HCT116 (cell line): ENCODE results near the gene GALR2. TPM values are rescaled to one million over a fixed set of nuclear protein-coding genes. Genes with fewer than 3 reads are reported as not detected.
A peak's percentile ranks its signal among the peaks of the same experiment; 100 is the strongest.

Experiments used
- ATAC-seq: fragments of 200-7000 bp; cut with Tn5 transposase; 2 replicates; pipeline ENCODE4 v1.9.1; 2020; ENCODE audit warnings: mild to moderate bottlenecking, moderate library complexity
- BruUV-seq: library from RNA; stranded (reverse); fragments of 400-500 nt; replicated peaks from 2 replicates; lab custom pipeline; 2021; lab: Mats Ljungman, UMichigan
- CTCF ChIA-PET: fragments of 300-600 bp; sonication (Branson Sonifier 250); formaldehyde crosslinking; loops from one replicate; lab custom pipeline; 2021; ENCODE audit warnings: antibody characterized with exemption; lab: Charles Lee
- POLR2A ChIA-PET: fragments of 300-600, 350-600 bp; sonication (Branson Sonifier 250); formaldehyde crosslinking; loops from one replicate; lab custom pipeline; 2021; ENCODE audit warnings: antibody characterized with exemption; lab: Charles Lee
- RAD21 ChIA-PET, 2 experiments: fragments of 300-600 bp; sonication (Branson Sonifier 250); formaldehyde crosslinking; loops; one replicate each; lab custom pipeline; 2023; ENCODE audit warnings: low total read pairs in 2 of 2; ENCODE audit not compliant: uncharacterized antibody in 2 of 2, unreplicated experiment in 2 of 2, low non-redundant PET in 1 of 2; lab: Charles Lee
- DNase-seq: peaks from one replicate; pipeline ENCODE4 v3.0.0-alpha.2; 2010; ENCODE audit warnings: low read depth, low spot score
- H2AFZ ChIP-seq: fragments of 200-600 bp; shearing (Covaris generic), sonication (generic); 2 replicates; pipeline ENCODE4 v1.6.1; 2017; ENCODE audit warnings: low read depth, mixed run types, mixed read lengths, antibody characterized with exemption, low read length; ENCODE audit not compliant: poor library complexity, severe bottlenecking
- H3K27ac ChIP-seq: 2 replicates; pipeline ENCODE4 v1.5.1; 2012; ENCODE audit warnings: low read depth, low read length
- H3K27me3 ChIP-seq: fragments of 200-600 bp; sonication (generic); 2 replicates; pipeline ENCODE4 v1.6.1; 2016; ENCODE audit warnings: mixed run types, low read length, mixed read lengths; ENCODE audit not compliant: insufficient read depth
- H3K36me3 ChIP-seq, 2 experiments: fragments of 200-500 bp in 1 of 2; fragments of 200-600 bp in 1 of 2; sonication (Bioruptor generic) in 1 of 2; sonication (generic) in 1 of 2; 2 replicates each; pipeline versions ENCODE4 v1.5.1 to v1.6.1; 2014 to 2016; ENCODE audit warnings: low read length in 2 of 2, inconsistent platforms in 1 of 2, mixed read lengths in 1 of 2, mixed run types in 1 of 2; ENCODE audit not compliant: insufficient read depth in 2 of 2, control insufficient read depth in 1 of 2
- H3K4me1 ChIP-seq, 2 experiments: fragments of 200-600 bp in 1 of 2; sonication (generic) in 1 of 2; 2 replicates each; pipeline versions ENCODE4 v1.5.1 to v1.6.1; 2012 to 2017; ENCODE audit warnings: low read length in 2 of 2, inconsistent platforms in 1 of 2, mild to moderate bottlenecking in 1 of 2, mixed read lengths in 1 of 2, mixed run types in 1 of 2, moderate library complexity in 1 of 2; ENCODE audit not compliant: insufficient read depth in 2 of 2, control insufficient read depth in 1 of 2
- H3K4me2 ChIP-seq: fragments of 200-600 bp; sonication (generic); 2 replicates; pipeline ENCODE4 v1.6.1; 2017; ENCODE audit warnings: mixed run types, low read length, mixed read lengths
- H3K4me3 ChIP-seq, 2 experiments: fragments of 200-600 bp in 1 of 2; sonication (generic) in 1 of 2; replicated peaks in 1 of 2; 2 replicates each; pipeline ENCODE4 v1.5.1; 2011 to 2016; ENCODE audit warnings: low read length in 2 of 2, control low read depth in 1 of 2, low read depth in 1 of 2, mild to moderate bottlenecking in 1 of 2, mixed read lengths in 1 of 2, mixed run types in 1 of 2
- H3K79me2 ChIP-seq: fragments of 200-600 bp; sonication (generic); 2 replicates; pipeline ENCODE4 v1.6.1; 2017; ENCODE audit warnings: mild to moderate bottlenecking, mixed run types, low read length, moderate library complexity, mixed read lengths; ENCODE audit not compliant: insufficient read depth
- H3K9ac ChIP-seq: fragments of 200-600 bp; sonication (generic); 2 replicates; pipeline ENCODE4 v1.6.1; 2016; ENCODE audit warnings: low read length, mixed read lengths
- H3K9me2 ChIP-seq: fragments of 200-600 bp; sonication (generic), shearing (Covaris generic); 2 replicates; pipeline ENCODE4 v1.6.1; 2017; ENCODE audit warnings: mixed run types, mild to moderate bottlenecking, moderate library complexity; ENCODE audit not compliant: insufficient read depth
- H3K9me3 ChIP-seq, 2 experiments: fragments of 200-500 bp in 1 of 2; fragments of 200-600 bp in 1 of 2; sonication (Bioruptor generic) in 1 of 2; sonication (generic) in 1 of 2; 2 replicates each; pipeline ENCODE4 v1.6.1; 2014 to 2017; ENCODE audit warnings: low read length in 2 of 2, mixed read lengths in 2 of 2, inconsistent platforms in 1 of 2, low read depth in 1 of 2, mild to moderate bottlenecking in 1 of 2, mixed run types in 1 of 2, moderate library complexity in 1 of 2; ENCODE audit not compliant: control insufficient read depth in 1 of 2, insufficient read depth in 1 of 2
- H4K20me1 ChIP-seq: fragments of 200-600 bp; sonication (generic), shearing (Covaris generic); 2 replicates; pipeline ENCODE4 v1.6.1; 2017; ENCODE audit warnings: mixed run types, mild to moderate bottlenecking, moderate library complexity; ENCODE audit not compliant: insufficient read depth
- ATF3 ChIP-seq: IDR thresholded peaks from 2 replicates; pipeline ENCODE4 v1.6.1; 2012
- CBX3 ChIP-seq: IDR thresholded peaks from 2 replicates; pipeline ENCODE4 v1.6.1; 2012; ENCODE audit warnings: low read depth
- CTCF ChIP-seq, 3 experiments: fragments of 200-600 bp in 1 of 3; sonication (generic) in 1 of 3; IDR thresholded peaks in 2 of 3; conservative IDR thresholded peaks in 1 of 3; 2 replicates each; pipeline ENCODE4 v1.5.1; 2012 to 2017; ENCODE audit warnings: low read depth in 2 of 3, low read length in 2 of 3, antibody characterized with exemption in 1 of 3, borderline replicate concordance in 1 of 3, control low read depth in 1 of 3, mild to moderate bottlenecking in 1 of 3, mixed read lengths in 1 of 3, mixed run types in 1 of 3, moderate library complexity in 1 of 3; ENCODE audit not compliant: insufficient read depth in 1 of 3
- ELF1 ChIP-seq: IDR thresholded peaks from 2 replicates; pipeline ENCODE4 v1.6.1; 2012; ENCODE audit warnings: low read depth, borderline replicate concordance
- EZH2phosphoT487 ChIP-seq: fragments of 200-600 bp; IDR thresholded peaks from 2 replicates; pipeline ENCODE4 v1.6.1; 2018; ENCODE audit warnings: antibody characterized with exemption, borderline replicate concordance
- FOSL1 ChIP-seq: IDR thresholded peaks from 2 replicates; pipeline ENCODE4 v1.6.1; 2012; ENCODE audit warnings: low read depth
- POLR2A ChIP-seq: IDR thresholded peaks from 2 replicates; pipeline ENCODE4 v1.7.0; 2011; ENCODE audit warnings: borderline replicate concordance; ENCODE audit not compliant: insufficient read depth, insufficient read length; ENCODE audit errors: extremely low read depth
- POLR2AphosphoS5 ChIP-seq: IDR thresholded peaks from 2 replicates; pipeline ENCODE4 v1.6.1; 2011; ENCODE audit warnings: mild to moderate bottlenecking, low read depth, low read length, moderate library complexity
- SIN3A ChIP-seq: IDR thresholded peaks from 2 replicates; pipeline ENCODE4 v1.6.1; 2012; ENCODE audit warnings: low read depth
- SRF ChIP-seq: IDR thresholded peaks from 2 replicates; pipeline ENCODE4 v1.6.1; 2012; ENCODE audit warnings: low read depth
- TCF7L2 ChIP-seq: IDR thresholded peaks from 2 replicates; pipeline ENCODE4 v1.7.0; 2011; ENCODE audit warnings: borderline replicate concordance, inconsistent platforms; ENCODE audit not compliant: insufficient read depth, insufficient read length; ENCODE audit errors: extremely low read depth
- ZNF274 ChIP-seq: fragments of 200-500 bp; sonication (Bioruptor generic); IDR thresholded peaks from 2 replicates; pipeline ENCODE4 v1.6.1; 2014; ENCODE audit warnings: mild to moderate bottlenecking, low read depth, low read length, inconsistent platforms
- intact Hi-C: fragments of 100-400 bp; cut with micrococcal nuclease; formaldehyde crosslinking; loops from 2 replicates; pipeline ENCODE4 v1.10.0; 2022
- total RNA-seq: library from RNA; stranded (reverse); gene quantifications from one replicate; pipeline ENCODE4 v1.2.1, GENCODE V29; 2021; ENCODE audit not compliant: unreplicated experiment

GALR2 gene
- total RNA-seq, 1 experiment from 2014 or later = 0.27 TPM

- TF ChIP-seq SRF (no peak), CTCF (IDR thresholded peaks at IDR 0.05 in 2 of 3, conservative IDR thresholded peaks at IDR 0.05 in 1 of 3; ENCODE audit: borderline replicate concordance in 1 of 3, insufficient read depth in 1 of 3, low read depth in 2 of 3, low read length in 2 of 3) (no peak)
Measured at GRCh38 chr17:76090517-76091129, 16.0 kb downstream of the GALR2 start (continued).

GRCh38 chr17:76091526-76092286, 17.1 kb downstream of the GALR2 start:
- Histone ChIP-seq H3K79me2 (no peaks in the 10 kb centered on the region; the same call in 1 of the 2 replicates), H3K9ac (no peak overlapping the region), H3K9me2 (no peaks in the 10 kb centered on the region), H4K20me1 (no peaks in the 10 kb centered on the region), H3K9me3 (no peaks in the 10 kb centered on the region), H3K36me3 (peaks cover 24 to 42% of the 10 kb centered on the region in 2 experiments; a peak in 3 of 4 replicates), H3K4me2 (no peak overlapping the region), H3K4me1 (peaks cover 13 to 21% of the 10 kb centered on the region in 2 experiments), H3K27me3 (no peaks in the 10 kb centered on the region), H3K4me3 (no peak overlapping the region), H2AFZ (no peak overlapping the region), H3K27ac (no peak overlapping the region)
- intact Hi-C loops = no loop called here
- ChIA-PET CTCF (no interaction called here), RAD21 (no interaction called here), POLR2A (interaction anchor here (1.7 kb wide), 1 partner anchor 19 kb away, joined by 5 read pairs; the partner anchor contains the start of gene SRP68)
- BruUV-seq = TSS peak; percentile 4
- no peak for DNase-seq
- TF ChIP-seq EZH2phosphoT487 (no peak), ZNF274 (no peak), POLR2AphosphoS5 (no peak), ELF1 (no peak), CBX3 (no peak), SRF (no peak), TCF7L2 (no peak), POLR2A (no peak), ATF3 (no peak), SIN3A (no peak), CTCF (IDR thresholded peaks at IDR 0.05 in 2 of 3, conservative IDR thresholded peaks at IDR 0.05 in 1 of 3; ENCODE audit: borderline replicate concordance in 1 of 3, insufficient read depth in 1 of 3, low read depth in 2 of 3, low read length in 2 of 3) (no peak), FOSL1 (no peak)
- no peak for ATAC-seq
